Measurements from ENCODE around the gene KCTD13.
"Not testable (repeated sequence)": the region's sequence is repeated elsewhere in the genome, so short reads cannot be mapped to it uniquely, and the experiment has no call there.

KCTD13 gene

DNA sequence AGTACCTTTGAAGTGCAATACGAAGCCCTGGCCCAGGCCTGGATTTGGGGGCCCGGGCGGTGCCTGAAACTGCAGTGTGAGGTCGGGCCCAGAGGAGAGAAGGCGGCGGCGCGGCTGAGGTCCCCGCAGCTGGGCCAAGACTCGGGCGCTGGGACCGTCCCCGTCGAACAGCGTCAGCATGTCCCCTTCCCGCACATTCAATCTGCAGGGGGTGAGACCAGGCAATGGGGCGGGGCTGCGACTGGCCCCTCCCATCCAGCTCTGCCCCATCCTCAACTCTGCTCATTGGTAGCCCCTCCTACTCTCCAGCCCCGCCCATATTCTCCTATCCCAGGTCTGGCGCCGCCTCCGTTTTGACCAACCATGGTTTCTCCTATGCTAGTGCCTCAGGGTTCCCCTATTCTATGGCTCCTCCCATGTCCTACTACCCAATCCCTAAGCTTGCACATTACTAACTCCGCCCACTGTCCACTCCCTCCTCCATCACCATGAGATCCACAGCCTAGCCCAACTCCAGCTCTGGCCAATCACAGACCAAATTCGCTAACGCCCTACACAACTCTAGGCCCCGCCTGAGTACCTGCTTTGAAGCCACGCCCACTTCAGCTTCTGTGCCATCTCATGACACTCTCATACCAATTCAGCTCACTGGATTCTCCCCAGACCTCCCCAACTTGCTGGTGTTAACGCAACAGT is 48.6 kb downstream of the KCTD13 start:
- DNase-seq, result peak; percentile 79

DNA sequence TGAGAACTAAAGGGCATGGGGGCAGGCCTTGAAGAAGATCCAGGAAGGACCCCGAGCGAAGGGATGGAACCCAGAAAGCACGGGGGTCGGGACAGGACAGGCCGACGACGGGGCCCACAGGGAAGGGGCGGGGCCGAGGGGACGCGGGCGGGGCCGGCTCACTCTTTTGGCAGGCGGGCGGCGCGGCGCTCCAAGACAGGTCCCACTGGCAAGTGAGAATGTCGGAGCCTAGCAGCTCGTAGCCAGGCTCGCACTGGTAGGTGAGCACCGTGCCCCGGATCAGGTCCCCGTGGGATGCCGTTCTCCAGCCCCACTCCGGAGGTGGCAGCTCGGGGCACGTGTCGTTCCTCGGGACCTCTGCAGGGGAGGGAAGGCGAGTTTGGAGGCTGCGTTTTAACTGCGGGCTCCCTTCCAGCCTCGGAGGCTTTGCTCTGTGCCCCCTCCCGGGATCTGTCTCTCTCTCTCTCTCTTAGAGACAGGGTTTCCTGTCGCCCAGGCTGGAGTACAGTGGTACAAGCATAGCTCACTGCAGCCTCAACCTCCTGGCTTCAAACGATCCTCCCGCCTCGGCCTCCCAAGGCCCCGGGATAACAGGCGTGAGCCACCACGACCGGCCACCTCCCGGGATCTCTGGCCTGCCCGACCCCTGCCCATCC is 49.3 kb downstream of the KCTD13 start:
- peak; percentile 65 for DNase-seq

DNA sequence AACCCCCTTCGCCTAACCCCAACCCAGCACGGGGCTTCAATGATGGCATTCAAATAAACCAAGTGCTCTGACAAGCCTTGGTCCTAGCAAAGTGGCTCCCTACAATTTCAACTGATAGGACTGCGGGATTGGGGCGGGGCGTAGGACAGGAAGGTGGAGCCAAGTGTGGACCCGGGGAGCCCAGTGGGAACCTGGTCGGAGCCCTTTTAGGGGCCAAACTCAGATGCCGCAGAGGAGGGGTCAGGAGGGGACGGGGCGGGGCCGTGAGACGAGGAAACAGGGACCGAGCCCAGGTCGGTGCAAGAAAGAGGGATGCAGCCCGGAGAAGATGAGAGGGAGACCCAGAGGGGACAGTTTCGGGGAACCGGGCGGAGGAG is 49.8 kb downstream of the KCTD13 start:
- peak; percentile 34 for DNase-seq

DNA sequence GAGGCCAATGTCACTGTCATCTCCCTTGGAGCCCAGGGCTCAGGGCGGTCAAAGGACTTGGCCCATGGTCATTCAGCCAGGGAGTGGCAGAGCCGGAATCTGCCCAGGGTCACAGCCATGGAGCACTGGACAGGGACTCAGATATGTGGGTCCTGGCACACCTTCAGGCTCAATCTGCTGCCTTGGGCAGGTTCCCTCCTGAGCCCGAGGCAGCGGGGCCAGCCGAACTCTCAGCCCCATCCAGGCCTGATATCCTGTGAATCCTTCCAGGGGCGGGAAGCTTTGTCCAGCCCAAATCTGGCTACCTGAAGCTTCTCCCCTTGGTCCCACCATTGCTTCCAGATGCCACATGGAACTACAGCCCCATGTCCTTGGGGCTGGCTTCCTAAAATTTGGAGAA is 50.8 kb downstream of the KCTD13 start:
- no peak for DNase-seq

DNA sequence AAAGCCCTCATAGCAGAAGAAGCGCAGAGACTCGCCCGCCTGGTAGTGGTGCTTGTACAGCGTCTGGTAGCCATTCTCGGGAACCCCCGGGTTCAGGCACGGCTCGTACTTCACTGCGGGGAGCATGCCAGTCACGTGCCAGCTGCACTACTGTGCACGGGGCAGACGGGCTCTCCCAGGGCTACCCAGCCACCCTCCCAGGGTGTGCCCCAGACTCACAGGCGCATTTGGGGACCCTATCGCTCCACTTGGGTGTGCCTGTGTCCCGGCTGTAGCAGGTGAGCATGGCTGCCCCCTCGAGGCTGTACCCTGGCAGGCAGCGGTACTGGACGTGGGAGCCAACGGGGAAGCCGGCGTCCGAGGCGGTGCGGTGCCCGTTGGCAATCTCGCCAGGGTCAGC is 52.7 kb downstream of the KCTD13 start:
- DNase-seq, result no peak

DNA sequence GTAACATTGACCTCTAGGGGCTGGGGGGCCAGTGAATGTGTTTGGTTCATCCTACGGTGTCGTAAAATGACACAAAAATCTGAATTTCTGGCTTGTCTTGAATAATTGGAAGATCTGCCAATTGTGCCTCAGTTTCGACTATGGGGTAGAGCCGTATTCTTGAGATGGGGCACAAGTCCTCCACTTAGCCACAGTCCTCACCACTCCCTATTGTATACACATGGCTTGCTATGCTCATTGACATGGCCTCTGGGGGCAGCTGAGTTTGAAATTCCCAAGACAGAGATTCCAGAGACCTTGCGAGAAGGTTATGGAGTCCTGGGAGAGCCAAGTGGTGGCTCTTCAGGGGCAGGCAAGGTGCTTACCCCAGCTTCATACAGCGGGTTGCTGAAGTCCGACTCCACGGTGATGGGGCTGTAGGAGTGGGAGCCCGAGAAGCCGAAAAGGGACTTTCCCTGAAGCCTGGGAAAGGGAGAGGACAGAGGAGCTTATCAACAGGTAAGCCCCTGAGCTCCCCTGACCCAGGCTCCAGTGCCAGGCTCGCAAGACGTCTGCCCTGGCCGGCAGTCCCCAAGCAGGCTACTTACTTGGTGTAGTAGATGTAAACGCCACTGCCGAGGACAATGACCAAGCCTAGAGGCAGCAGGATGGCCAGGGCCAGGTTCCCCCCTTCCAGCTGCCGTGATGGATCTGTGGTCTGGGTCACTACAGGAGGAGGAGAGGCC is 54.0 kb downstream of the KCTD13 start:
- DNase-seq, result no peak

DNA sequence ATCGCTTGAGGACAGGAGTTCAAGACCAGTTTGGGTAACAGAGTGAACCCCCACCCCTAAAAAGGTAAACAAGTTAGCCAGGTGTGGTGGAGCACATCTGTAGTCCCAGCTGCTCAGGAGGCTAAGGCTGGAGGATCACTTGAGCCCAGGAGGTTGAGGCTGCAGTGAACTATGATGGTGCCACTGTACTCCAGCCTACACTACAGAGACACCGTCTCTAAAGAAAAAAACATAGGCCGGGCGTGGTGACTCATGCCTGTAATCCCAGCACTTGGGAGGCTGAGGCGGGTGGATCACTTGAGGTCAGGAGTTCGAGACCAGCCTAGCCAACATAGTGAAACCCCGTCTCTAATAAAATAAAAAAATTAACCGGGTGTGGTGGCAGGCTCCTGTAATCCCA is 57.0 kb downstream of the KCTD13 start:
- not testable (repeated sequence) for DNase-seq

DNA sequence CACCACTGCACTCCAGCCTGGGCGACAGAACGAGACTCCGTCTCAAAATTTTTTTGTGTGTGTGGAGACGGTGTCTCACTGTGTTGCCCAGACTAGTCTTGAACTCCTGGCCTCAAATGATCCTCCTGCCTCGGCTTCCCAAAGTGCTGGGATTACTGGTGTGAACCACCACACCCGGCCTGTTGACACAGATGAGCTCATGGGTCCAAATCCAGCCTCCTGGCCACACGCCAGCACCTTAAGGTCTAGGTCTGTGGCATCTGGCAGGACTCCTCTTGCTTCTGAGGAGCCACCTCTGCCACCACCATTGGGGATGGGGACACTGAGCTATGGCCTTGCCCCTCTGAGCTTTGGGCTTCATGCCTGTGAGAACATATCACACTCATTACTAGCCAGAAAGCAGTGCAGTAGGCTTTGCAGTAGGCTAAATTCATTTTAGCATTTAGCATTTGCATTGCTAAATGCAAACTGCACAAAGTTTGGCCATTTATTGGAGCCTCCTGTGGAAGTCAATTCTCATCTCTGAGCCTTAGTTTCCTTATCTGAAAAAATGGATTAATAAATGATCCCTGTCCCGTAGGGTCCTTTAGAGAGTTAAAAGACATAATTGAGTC is 57.5 kb downstream of the KCTD13 start:
- no peak for DNase-seq

DNA sequence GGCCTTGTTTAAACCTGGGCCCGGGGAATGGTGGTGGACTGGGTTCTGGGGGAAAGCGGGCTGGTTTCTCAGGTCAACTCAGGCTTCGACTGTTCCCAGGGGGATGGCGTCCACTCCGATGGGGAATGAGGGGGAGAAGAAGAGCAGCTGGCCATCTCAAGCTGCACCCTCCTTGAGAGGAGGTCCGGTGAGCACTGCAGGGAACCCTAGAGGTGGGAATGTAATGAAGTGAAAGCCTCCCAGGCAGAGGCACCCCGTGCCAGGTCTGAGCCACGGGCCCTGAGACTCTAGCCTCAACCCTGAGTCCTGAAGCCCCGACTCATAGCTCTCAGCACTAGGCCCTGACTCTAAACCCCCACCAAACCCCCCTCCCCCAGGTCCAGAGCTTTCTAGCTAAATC is 61.8 kb downstream of the KCTD13 start:
- no peak for DNase-seq

DNA sequence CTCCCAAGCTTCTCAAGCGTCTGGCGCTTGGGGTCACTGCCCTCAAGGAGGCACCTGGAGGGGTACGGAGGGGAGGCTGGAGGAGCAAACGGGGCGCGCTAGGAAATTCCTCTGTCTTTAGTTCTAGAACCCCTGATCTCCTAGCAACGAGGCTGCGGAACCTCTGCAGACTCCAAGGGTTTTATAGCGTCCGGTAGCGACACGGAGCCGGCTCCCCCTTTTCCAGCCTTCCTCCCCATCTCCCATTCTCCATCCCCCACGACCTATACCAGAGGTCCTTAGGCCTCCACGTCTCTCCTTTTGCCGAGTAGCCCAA is 62.4 kb downstream of the KCTD13 start:
- DNase-seq, result no peak

DNA sequence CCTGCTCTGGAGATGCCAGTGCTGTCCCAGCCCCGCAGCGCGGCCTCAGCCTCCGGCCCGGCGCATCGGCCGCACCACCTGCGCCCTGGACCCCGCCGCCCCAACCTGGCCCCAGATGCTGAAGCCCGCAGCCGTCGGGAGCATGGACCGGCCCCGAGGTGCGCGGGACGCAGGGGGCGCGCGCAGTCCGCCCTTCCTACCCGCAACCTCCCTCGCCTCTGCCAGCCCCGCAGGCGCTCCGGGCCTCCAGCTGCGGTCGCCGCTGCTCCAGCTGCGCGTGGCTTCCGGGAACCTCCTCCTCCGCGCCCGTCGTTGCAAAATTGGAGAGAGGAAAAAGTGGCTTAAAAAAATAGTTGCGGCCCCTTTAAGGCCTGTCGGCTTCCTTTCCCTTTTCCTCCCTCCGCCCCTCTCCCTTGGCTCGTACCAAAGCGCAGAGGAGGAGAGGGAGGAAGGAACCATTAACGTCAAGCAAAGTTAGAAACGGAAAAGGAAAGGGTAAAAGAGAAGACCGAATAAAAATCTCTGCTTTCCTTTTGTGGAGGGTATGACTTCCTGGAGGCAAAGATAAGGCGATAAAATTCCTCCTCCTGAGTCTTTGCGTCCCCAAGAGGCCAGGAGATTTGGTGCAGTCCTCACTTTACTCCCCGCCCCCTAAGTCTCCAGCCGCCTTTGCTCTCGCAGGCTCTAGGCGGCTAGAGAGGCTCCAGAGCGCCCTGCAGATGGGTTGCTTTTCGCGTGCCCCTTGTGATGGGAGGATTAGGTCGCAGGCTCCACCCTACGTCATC is 63.0 kb downstream of the KCTD13 start, which contains the start of gene CDIPT:
CDIPT (minus strand) TSS at position 343 of the 785 bp plus-strand sequence. CDS start 369 bp downstream, outside the sequence.
- DNase-seq, result peak; percentile 95

DNA sequence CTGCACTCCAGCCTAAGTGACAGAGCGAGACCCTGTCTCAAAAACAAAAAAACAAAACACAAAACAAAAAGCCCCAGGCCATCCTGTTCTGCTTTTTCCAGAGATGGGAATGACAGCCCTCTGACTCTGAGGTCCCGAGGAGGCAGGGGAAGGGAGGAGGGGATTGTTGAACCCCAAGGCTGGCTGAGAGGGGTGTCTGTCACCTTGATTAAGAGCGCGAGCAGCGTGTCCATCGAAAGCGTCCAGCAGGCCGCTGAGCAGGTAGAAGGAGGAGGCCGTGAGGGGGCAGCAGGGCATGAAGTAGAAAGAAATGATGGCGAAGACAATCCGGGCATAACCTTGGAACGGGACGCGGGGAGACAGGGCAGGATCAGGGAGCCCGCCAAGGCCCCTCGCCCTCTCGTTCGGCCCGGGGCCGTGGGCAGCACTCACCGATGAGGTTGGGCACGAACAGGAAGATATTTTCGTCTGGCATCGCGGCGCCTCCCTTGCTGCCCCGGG is 63.6 kb downstream of the KCTD13 start:
- no peak for DNase-seq

DNA sequence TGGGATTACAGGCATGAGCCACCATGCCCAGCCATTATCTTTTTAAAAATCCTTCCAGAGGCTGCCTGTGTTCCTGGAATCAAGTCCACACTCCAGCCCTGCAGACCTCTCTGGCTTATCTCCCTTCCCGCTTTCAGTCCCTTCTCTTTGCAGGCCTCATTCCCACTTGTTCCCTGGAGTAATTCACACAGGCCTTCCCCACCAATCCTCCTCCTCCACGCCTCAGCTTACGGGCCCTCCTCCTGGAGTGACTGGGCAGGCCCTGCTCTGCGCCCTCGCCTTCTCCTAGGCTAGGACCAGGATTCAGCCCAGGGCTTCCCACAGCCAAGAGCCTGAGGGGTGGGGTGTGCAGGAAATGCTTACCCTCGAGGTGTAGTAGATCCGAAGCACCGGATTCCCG is 65.8 kb downstream of the KCTD13 start:
- no peak for DNase-seq

DNA sequence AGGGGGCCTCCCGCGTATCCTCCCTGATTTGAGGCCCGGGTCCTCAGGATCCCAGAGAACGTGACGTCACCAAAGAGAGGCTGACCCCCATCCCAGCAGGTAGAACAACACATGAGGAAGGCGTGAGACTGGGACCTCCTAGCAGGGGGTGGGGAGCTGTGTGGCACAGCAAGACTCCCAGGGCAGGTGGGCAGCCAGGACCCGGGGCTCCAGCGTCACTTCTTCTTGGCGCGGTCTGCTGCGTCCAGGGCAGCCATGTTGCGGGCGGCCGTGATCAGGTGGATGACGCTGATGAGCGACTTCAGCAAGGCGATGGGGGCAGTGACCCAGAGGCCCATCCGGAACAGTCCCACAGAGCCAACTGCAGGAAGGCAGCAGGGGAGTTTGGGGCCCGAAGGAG is 67.1 kb downstream of the KCTD13 start:
- DNase-seq, result no peak

DNA sequence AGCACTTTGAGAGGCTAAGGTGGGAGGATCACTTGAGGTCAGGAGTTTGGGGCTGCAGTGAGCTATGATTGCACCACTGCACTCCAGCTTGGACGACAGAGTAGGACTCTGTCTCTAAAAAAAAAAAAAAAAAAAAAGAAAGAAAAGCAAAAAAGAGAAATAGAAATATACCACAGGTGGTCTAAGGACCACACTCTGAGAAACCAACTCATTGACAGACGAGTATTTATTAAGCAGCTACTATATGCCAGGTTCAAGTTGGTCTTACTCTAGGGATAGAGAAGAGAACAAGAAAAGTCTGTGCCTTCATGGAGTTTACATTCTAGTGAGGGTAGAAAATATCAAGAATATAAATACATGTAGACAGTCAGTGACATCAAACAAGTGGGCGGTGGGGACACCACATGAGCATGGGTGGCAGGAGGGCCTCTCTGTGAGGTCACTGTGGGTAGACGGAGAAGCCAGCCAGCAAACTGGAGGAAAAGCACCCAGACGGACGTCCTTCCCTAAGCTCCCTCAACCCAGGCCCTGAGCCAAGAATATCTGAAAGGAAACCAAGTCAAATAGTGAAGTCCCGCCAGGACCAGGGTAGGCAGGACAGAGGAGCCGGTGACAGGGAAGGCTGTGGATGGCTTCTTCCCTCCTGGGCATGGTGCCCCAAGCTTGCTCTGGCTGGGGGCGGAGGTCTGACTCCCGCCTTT is 67.7 kb downstream of the KCTD13 start:
- DNase-seq, result no peak

DNA sequence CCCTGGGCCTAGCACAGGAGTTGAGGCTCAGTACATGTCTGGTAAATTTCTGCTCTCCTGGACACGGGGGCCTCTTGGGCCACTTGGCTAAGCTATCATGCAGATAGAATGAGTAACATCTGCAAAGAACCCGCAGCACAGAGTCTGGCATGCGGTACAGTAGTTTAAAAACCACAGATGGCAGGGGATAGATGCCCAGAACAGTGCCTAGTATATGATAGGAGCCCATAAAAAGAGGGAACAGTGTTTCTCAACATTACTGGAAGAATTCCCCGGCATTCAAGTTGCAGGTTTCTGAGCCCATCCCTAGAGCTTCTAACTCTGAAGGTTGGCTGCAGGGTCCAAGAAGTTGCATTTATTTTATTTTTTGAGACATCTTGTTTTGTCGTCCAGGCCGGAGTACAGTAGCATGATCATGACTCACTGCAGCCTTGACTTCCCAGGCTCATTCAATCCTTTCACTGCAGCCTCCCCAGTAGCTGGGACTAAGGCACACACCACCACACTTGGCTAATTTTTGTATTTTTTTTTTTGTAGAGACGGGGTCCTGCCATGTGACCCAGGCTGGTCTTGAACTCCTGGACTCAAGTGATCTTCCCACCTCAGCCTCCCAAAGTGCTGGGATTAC is 68.8 kb downstream of the KCTD13 start:
- no peak for DNase-seq

All from stimulated activated CD4-positive, alpha-beta T cell treated with anti-CD3 and anti-CD28 coated beads, Interleukin-15, amount 100 ng/mL, for 24 hours (primary cell).